SK-N-SH (cell line): ENCODE measurements around the gene TMEM187. TPM values are rescaled to one million over a fixed set of nuclear protein-coding genes. Genes with fewer than 3 reads are reported as not detected.

Experiments
- CTCF ChIA-PET: fragments of 300-600, 350-600 bp; formaldehyde crosslinking; extraction: SDS; loops from one replicate; lab custom pipeline; 2021; lab: Yijun Ruan, JAX
- POLR2A ChIA-PET: fragments of 350-600 bp; sonication (Branson Sonifier 250); formaldehyde crosslinking; extraction: SDS; loops from one replicate; lab custom pipeline; 2020; ENCODE audit warnings: antibody characterized with exemption, inconsistent platforms; lab: Yijun Ruan, JAX
- DNase-seq: peaks from one replicate; pipeline ENCODE4 v3.0.0; 2012
- H2AFZ ChIP-seq: fragments of 200-600 bp; sonication (generic); 2 replicates; pipeline ENCODE4 v1.8.1; 2016; ENCODE audit warnings: antibody characterized with exemption, mild to moderate bottlenecking, low read depth
- H3F3A ChIP-seq: fragments of 200-600 bp; sonication (generic); replicated peaks from 2 replicates; pipeline ENCODE3; 2016; ENCODE audit warnings: antibody characterized with exemption, mild to moderate bottlenecking; ENCODE audit not compliant: insufficient read depth
- H3K27ac ChIP-seq, 2 experiments: fragments of 200-500 bp in 1 of 2; fragments of 200-600 bp in 1 of 2; sonication (Bioruptor generic) in 1 of 2; sonication (generic), shearing (Covaris generic) in 1 of 2; 2 replicates each; pipeline versions ENCODE4 v1.5.1 to v1.6.1; 2014 to 2016; ENCODE audit warnings: low read depth in 2 of 2, inconsistent platforms in 1 of 2, low read length in 1 of 2, mild to moderate bottlenecking in 1 of 2, mixed read lengths in 1 of 2
- H3K27me3 ChIP-seq: fragments of 200-600 bp; sonication (generic), shearing (Covaris generic); 2 replicates; pipeline ENCODE4 v1.6.1; 2016; ENCODE audit warnings: mixed run types; ENCODE audit not compliant: insufficient read depth
- H3K36me3 ChIP-seq, 2 experiments: fragments of 200-500 bp in 1 of 2; fragments of 200-600 bp in 1 of 2; sonication (Bioruptor generic) in 1 of 2; sonication (generic) in 1 of 2; replicated peaks in 1 of 2; 2 replicates each; pipeline versions ENCODE3 to v1.5.1; 2014 to 2016; ENCODE audit warnings: low read length in 1 of 2, mild to moderate bottlenecking in 1 of 2; ENCODE audit not compliant: insufficient read depth in 2 of 2, control insufficient read depth in 1 of 2
- H3K4me1 ChIP-seq, 2 experiments: fragments of 200-500 bp in 1 of 2; fragments of 200-600 bp in 1 of 2; sonication (Bioruptor generic) in 1 of 2; sonication (generic), shearing (Covaris generic) in 1 of 2; 2 replicates each; pipeline versions ENCODE4 v1.5.1 to v1.6.1; 2014 to 2016; ENCODE audit warnings: low read depth in 1 of 2, low read length in 1 of 2, mixed run types in 1 of 2; ENCODE audit not compliant: insufficient read depth in 2 of 2, control insufficient read depth in 1 of 2
- H3K4me2 ChIP-seq: fragments of 200-600 bp; sonication (generic), shearing (Covaris generic); 2 replicates; pipeline ENCODE4 v1.6.1; 2017; ENCODE audit warnings: mixed run types
- H3K4me3 ChIP-seq, 2 experiments: fragments of 200-500 bp in 1 of 2; fragments of 200-600 bp in 1 of 2; sonication (Bioruptor generic) in 1 of 2; sonication (generic), shearing (Covaris generic) in 1 of 2; 2 replicates each; pipeline versions ENCODE4 v1.5.1 to v1.8.1; 2014 to 2016; ENCODE audit warnings: low read depth in 2 of 2, inconsistent platforms in 1 of 2, low read length in 1 of 2, mild to moderate bottlenecking in 1 of 2, mixed read lengths in 1 of 2, moderate library complexity in 1 of 2
- H3K79me2 ChIP-seq: fragments of 200-600 bp; sonication (generic); 2 replicates; pipeline ENCODE4 v1.8.1; 2017; ENCODE audit warnings: mild to moderate bottlenecking; ENCODE audit not compliant: insufficient read depth
- H3K9ac ChIP-seq: fragments of 200-600 bp; sonication (generic); 2 replicates; pipeline ENCODE4 v1.6.1; 2017; ENCODE audit warnings: mixed run types
- H3K9me2 ChIP-seq: fragments of 200-600 bp; sonication (generic); 2 replicates; pipeline ENCODE4 v1.6.1; 2017; ENCODE audit warnings: mixed run types
- H3K9me3 ChIP-seq: fragments of 200-600 bp; sonication (generic); 2 replicates; pipeline ENCODE4 v1.6.1; 2017; ENCODE audit warnings: mixed run types, mild to moderate bottlenecking, moderate library complexity
- H4K20me1 ChIP-seq: fragments of 200-600 bp; sonication (generic); 2 replicates; pipeline ENCODE4 v1.6.1; 2017; ENCODE audit warnings: mild to moderate bottlenecking, mixed run types; ENCODE audit not compliant: insufficient read depth
- CHD2 ChIP-seq: fragments of 150-350 bp; IDR thresholded peaks from 2 replicates; pipeline ENCODE4 v1.6.1; 2018; ENCODE audit warnings: low read length; ENCODE audit not compliant: partially characterized antibody
- EZH2phosphoT487 ChIP-seq: fragments of 200-600 bp; sonication (generic); IDR thresholded peaks from 2 replicates; pipeline ENCODE4 v1.6.1; 2017; ENCODE audit warnings: low read depth, mixed run types, mild to moderate bottlenecking, antibody characterized with exemption, moderate library complexity, borderline replicate concordance
- GATA2 ChIP-seq: sonication (generic); formaldehyde crosslinking; IDR thresholded peaks from 2 replicates; pipeline ENCODE4 v1.5.0; 2020; ENCODE audit warnings: mild to moderate bottlenecking, missing genetic modification reagents
- MEF2A ChIP-seq: IDR thresholded peaks from 2 replicates; pipeline ENCODE4 v1.4.0; 2012; ENCODE audit warnings: low read depth, borderline replicate concordance
- MXI1 ChIP-seq: IDR thresholded peaks from 2 replicates; pipeline ENCODE4 v1.6.1; 2012; ENCODE audit warnings: mild to moderate bottlenecking, low read depth, low read length, improper control_type of control experiment
- NFIC ChIP-seq: IDR thresholded peaks from 2 replicates; pipeline ENCODE4 v1.4.0; 2012; ENCODE audit warnings: borderline replicate concordance
- RFX5 ChIP-seq: IDR thresholded peaks from 2 replicates; pipeline ENCODE4 v1.6.1; 2012; ENCODE audit warnings: mild to moderate bottlenecking, improper control_type of control experiment, low read length
- TAF1 ChIP-seq: IDR thresholded peaks from 2 replicates; pipeline ENCODE4 v1.6.1; 2012; ENCODE audit warnings: low read depth, mild to moderate bottlenecking, low read length, moderate library complexity, borderline replicate concordance
- YY1 ChIP-seq: IDR thresholded peaks from 2 replicates; pipeline ENCODE4 v1.4.0; 2012; ENCODE audit warnings: low read depth, mild to moderate bottlenecking
- WGBS: methylation state at CpG from one replicate; pipeline ENCODE4 v1.1.6; 2017; ENCODE audit warnings: low lambda C conversion rate; 5-methylcytosine and 5-hydroxymethylcytosine counted together
- polyA plus RNA-seq, 3 experiments: library from polyadenylated mRNA; depleted of rRNA; stranded (reverse); fragments of >200 nt; gene quantifications; 2 replicates each; pipeline ENCODE4 v1.2.3, GENCODE V29; 2012

The TMEM187 gene
- polyA plus RNA-seq, 1 of the 3 experiments (the other 2 are of a cell fraction): 10.9 TPM

DNA sequence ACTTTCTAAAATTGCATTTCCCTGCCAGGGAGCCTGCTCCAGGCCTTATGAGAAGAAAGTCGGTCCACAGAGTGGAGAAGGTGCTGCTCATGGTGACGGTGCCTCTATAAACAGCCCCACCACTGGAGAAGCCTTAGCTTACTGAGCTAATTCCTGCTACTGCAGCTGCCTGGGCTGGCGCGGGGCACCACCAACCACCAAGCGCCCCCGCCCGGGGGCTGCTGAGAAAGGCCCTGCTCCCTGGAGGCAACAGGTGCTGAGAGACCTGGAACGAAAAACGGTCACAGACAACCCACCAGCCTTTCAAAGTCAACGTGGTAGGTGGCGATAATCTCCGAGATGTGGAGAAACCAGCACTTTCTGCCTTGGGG lies 3.8 kb upstream of the TMEM187 start:
- Histone ChIP-seq H3K9me3 (no peaks in the 10 kb centered on the region), H3K9ac (peak overlapping the region; percentile 98; the same call in 1 of the 2 replicates), H3K4me3 (peak overlapping the region; percentile 90 to 98), H3K79me2 (peaks cover 78% of the 10 kb centered on the region), H4K20me1 (peaks cover 62% of the 10 kb centered on the region), H3K27me3 (no peaks in the 10 kb centered on the region), H3F3A (peaks cover 7% of the 10 kb centered on the region), H3K27ac (no peak overlapping the region; a peak in 1 of 4 replicates), H3K36me3 (peaks cover 6 to 12% of the 10 kb centered on the region in 2 experiments), H2AFZ (no peak overlapping the region), H3K9me2 (no peaks in the 10 kb centered on the region), H3K4me1 (peaks cover 16 to 42% of the 10 kb centered on the region in 2 experiments; a peak in 2 of 4 replicates), H3K4me2 (peak overlapping the region; percentile 80)
- WGBS: 43% methylated on average over 5 of the region's 12 CpGs
- CTCF ChIA-PET: interaction anchor here (0.6 to 11.6 kb wide), 8 partner anchors 11 to 404 kb away, joined by 3 to 179 read pairs (median 6); partner anchors contain the start of genes PLXNB3 and RENBP
- no peak for DNase-seq
- no peak for TF ChIP-seq YY1
- no peak for TF ChIP-seq TAF1
- TF ChIP-seq RFX5: no peak
- 0 out of 2 replicates have a peak, but pooled peaks have one; percentile 11 for TF ChIP-seq MXI1
- no peak for TF ChIP-seq EZH2phosphoT487
- TF ChIP-seq MEF2A: no peak
- POLR2A ChIA-PET: no interaction called here

DNA sequence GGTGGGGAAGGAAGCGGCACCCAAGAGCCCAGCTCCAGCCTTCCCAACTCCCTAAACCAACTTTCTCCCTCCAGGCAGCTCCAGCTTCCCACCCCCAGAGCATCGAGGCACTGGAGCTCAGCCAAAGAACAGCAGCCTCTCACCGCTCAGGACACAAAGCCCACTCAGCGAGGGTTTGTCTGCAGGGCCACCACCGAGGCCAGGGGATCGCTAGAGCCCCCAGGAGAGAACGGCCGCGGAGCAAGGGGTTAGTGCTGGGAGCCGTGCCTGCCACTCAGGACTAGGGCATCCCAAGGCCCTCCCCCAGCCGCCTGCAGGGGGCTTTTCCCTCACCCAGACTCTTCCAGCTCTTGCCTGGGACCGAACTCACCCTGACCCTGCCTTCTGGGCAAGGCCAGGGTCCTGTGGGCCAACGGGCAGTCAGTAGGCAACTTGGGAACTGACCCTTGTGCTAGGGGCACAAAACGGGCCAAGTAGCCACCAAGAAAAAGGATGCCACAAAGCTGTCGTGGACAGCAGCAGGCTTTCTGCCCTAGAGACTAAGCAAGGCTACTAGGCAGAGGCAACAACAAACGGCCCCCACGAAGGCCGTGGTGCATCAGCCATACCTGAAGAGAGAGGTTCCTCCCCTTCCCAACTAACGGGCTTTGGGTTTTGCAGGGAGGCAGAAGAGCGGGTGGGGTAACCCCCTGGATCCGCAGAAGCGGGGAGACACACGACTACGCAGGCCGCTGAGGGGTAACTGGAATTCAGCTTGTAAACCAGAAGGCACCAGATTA lies 3.2 kb upstream of the TMEM187 start:
- H3K4me2 ChIP-seq: peak overlapping the region; percentile 80
- POLR2A ChIA-PET: interaction anchor here (0.6 kb wide), 1 partner anchor 8 kb away, joined by 3 read pairs; no protein-coding TSS in a partner anchor
- 50% methylated on average over 16 of the region's 25 CpGs for WGBS
- H3K4me3 ChIP-seq: peak overlapping the region; percentile 90 to 98
- peaks cover 56% of the 10 kb centered on the region for H4K20me1 ChIP-seq
- H3K9me2 ChIP-seq: no peaks in the 10 kb centered on the region
- H3K27me3 ChIP-seq: no peaks in the 10 kb centered on the region
- no peak for DNase-seq
- H3K27ac ChIP-seq: peak overlapping the region; percentile 60 to 99; a peak in 3 of 4 replicates
- H3K4me1 ChIP-seq: peaks cover 16 to 47% of the 10 kb centered on the region in 2 experiments; a peak in 2 of 4 replicates
- H3K79me2 ChIP-seq: peaks cover 77% of the 10 kb centered on the region
- TF ChIP-seq NFIC: no peak
- TF ChIP-seq YY1: no peak
- no peak for TF ChIP-seq CHD2
- TF ChIP-seq GATA2: no peak
- peaks cover 7% of the 10 kb centered on the region for H3F3A ChIP-seq
- no peaks in the 10 kb centered on the region for H3K9me3 ChIP-seq
- peak overlapping the region; percentile 98; the same call in 1 of the 2 replicates for H3K9ac ChIP-seq
- no peak overlapping the region for H2AFZ ChIP-seq
- H3K36me3 ChIP-seq: peaks cover under 1 to 7% of the 10 kb centered on the region in 2 experiments
- CTCF ChIA-PET: interaction anchor here (0.7 to 11.6 kb wide), 10 partner anchors 11 to 261 kb away, joined by 3 to 179 read pairs (median 4); partner anchors contain the start of genes ARHGAP4, PLXNB3 and RENBP
